Peyer's patch (tissue), 4 donors: ENCODE data around the gene SYNE4. TPM values are rescaled to one million over a fixed set of nuclear protein-coding genes. Genes with fewer than 3 reads are reported as not detected.
A peak's percentile ranks its signal among the peaks of the same experiment; 100 is the strongest.
"Not testable (repeated sequence)": the region's sequence is repeated elsewhere in the genome, so short reads cannot be mapped to it uniquely, and the experiment has no call there.

Source experiments
- DNase-seq, 3 donors: peaks; one replicate each; pipeline ENCODE4 v3.0.0-alpha.2; 2017 to 2019
- H3K27ac ChIP-seq, 4 donors: fragments of 200-600 bp; sonication (generic); one replicate each; pipeline ENCODE4 v1.5.1; 2016 to 2019
- H3K27me3 ChIP-seq, 2 donors: fragments of 200-600 bp; sonication (generic); one replicate each; pipeline ENCODE4 v1.5.1; 2019
- H3K36me3 ChIP-seq, 3 donors: fragments of 200-600 bp; sonication (generic); one replicate each; pipeline ENCODE4 v1.5.1; 2016 to 2019
- H3K4me1 ChIP-seq, 4 donors: fragments of 200-600 bp; sonication (generic); one replicate each; pipeline ENCODE4 v1.5.1; 2016 to 2019
- H3K4me3 ChIP-seq, 4 donors: fragments of 200-600 bp; sonication (generic); 1 replicate in 3 of 4; 2 replicates in 1 of 4; pipeline ENCODE4 v1.5.1; 2016 to 2019; ENCODE audit warnings: mild to moderate bottlenecking in 1 of 4
- H3K9me3 ChIP-seq, 4 donors: fragments of 200-600 bp; sonication (generic); one replicate each; pipeline ENCODE4 v1.5.1; 2016 to 2019; ENCODE audit warnings: mild to moderate bottlenecking in 1 of 4
- POLR2A ChIP-seq, 2 donors: fragments of 450-650 bp; IDR thresholded peaks; one replicate each; pipeline ENCODE4 v1.5.1; 2017; ENCODE audit warnings: antibody characterized with exemption in 2 of 2, mild to moderate bottlenecking in 2 of 2, moderate library complexity in 2 of 2
- total RNA-seq, 4 donors: library from RNA; depleted of rRNA; stranded (reverse); fragments of >200 nt; gene quantifications; one replicate each; pipeline ENCODE4 v1.1.0, GENCODE V29; 2016
- TF ChIP-seq, protein P1 (sequence below), 6 experiments: fragments of 450-650 bp in 4 of 6; fragments of 200-600 bp in 2 of 6; sonication (generic) in 1 of 6; IDR thresholded peaks; one replicate each; pipeline ENCODE4 v1.5.1; 2017 to 2019; ENCODE audit warnings: antibody characterized with exemption in 6 of 6, mild to moderate bottlenecking in 3 of 6, moderate library complexity in 1 of 6

The SYNE4 gene
- total RNA-seq, 4 donors from 2014 or later = 0.67 to 6.8 (median 6.1) TPM; not detected in 1

DNA sequence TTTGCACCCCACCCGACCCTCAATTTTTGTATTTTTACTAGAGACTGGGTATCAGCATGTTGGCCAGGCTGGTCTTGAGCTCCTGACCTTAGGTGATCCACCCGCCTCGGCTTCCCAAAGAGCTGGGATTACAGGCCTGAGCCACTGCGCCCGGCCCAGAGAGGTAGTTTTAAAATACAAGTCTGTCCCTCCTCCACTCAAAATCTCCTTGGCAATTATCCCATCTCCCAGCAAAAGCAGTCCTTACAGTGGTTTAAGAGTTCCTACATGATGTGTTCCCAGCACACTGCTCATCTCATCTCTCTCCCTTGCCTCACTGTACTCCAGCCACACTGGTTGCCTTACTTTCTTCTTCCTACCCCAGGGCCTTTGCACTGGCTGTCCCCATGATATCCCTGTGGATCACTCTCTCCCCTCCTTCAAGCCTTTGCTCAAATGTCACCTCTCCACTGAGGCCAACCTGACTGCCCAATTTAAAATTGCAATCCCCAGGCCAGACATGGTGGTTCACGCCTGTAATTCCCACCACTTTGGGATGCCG, 48.1 kb downstream of the SYNE4 start:
- TF ChIP-seq, protein P1, sequence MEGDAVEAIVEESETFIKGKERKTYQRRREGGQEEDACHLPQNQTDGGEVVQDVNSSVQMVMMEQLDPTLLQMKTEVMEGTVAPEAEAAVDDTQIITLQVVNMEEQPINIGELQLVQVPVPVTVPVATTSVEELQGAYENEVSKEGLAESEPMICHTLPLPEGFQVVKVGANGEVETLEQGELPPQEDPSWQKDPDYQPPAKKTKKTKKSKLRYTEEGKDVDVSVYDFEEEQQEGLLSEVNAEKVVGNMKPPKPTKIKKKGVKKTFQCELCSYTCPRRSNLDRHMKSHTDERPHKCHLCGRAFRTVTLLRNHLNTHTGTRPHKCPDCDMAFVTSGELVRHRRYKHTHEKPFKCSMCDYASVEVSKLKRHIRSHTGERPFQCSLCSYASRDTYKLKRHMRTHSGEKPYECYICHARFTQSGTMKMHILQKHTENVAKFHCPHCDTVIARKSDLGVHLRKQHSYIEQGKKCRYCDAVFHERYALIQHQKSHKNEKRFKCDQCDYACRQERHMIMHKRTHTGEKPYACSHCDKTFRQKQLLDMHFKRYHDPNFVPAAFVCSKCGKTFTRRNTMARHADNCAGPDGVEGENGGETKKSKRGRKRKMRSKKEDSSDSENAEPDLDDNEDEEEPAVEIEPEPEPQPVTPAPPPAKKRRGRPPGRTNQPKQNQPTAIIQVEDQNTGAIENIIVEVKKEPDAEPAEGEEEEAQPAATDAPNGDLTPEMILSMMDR (IDR thresholded peaks at IDR 0.05) = no peak
- TF ChIP-seq POLR2A (IDR thresholded peaks at IDR 0.05) = no peak
- peaks cover 0 to 10% (median 4%) of the 10 kb centered on the region in 4 donors for H3K4me1 ChIP-seq
- no peak for DNase-seq
- no peak overlapping the region for H3K4me3 ChIP-seq
- H3K27me3 ChIP-seq = peaks cover 0 to 7% of the 10 kb centered on the region in 2 donors
- H3K9me3 ChIP-seq = no peaks in the 10 kb centered on the region
- no peaks in the 10 kb centered on the region for H3K36me3 ChIP-seq
- H3K27ac ChIP-seq = no peak overlapping the region

DNA sequence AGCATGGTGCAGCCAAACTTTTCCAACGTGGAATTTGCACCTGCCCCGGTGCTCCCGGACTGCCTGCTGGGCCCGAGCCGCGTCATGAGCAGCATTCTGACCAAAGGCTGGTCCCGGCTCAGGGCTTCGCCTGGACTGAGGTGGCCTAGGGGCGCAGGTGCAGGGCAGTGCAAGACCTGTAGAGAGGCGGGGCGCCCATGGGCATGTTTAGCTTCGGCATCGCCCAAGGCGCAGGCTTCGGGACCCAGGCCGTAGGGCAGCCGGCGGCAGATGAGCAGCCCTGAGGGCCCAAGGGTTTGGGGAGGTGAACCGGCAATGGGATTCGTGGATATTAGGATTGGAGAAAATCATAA, 48.7 kb downstream of the SYNE4 start:
- H3K4me1 ChIP-seq = peaks cover 0 to 10% (median 4%) of the 10 kb centered on the region in 4 donors
- no peak for DNase-seq
- TF ChIP-seq, protein P1 (IDR thresholded peaks at IDR 0.05) = no peak
- TF ChIP-seq POLR2A (IDR thresholded peaks at IDR 0.05) = no peak
- peaks cover 0 to 7% of the 10 kb centered on the region in 2 donors for H3K27me3 ChIP-seq
- no peaks in the 10 kb centered on the region for H3K9me3 ChIP-seq
- no peak overlapping the region for H3K27ac ChIP-seq
- H3K4me3 ChIP-seq = peak overlapping the region in 1 of 4 donors; percentile 34
- no peaks in the 10 kb centered on the region for H3K36me3 ChIP-seq

- Histone ChIP-seq H3K4me1 (peaks cover 0 to 10% (median 5%) of the 10 kb centered on the region in 4 donors), H3K4me3 (peak overlapping the region; percentile 11 to 34 (median 32)), H3K27ac (peak overlapping the region in 1 of 4 donors; percentile 52), H3K36me3 (no peaks in the 10 kb centered on the region), H3K9me3 (no peaks in the 10 kb centered on the region), H3K27me3 (peaks cover 0 to 7% of the 10 kb centered on the region in 2 donors)
- DNase-seq = peak in 2 of 3 donors; percentile 66 to 85
- TF ChIP-seq, protein P1 (IDR thresholded peaks at IDR 0.05) = peak; percentile 13 to 52 (median 36)
- TF ChIP-seq POLR2A (IDR thresholded peaks at IDR 0.05) = no peak
Observed at GRCh38 chr19:35959040-35959967, 49.3 kb downstream of the SYNE4 start.

DNA sequence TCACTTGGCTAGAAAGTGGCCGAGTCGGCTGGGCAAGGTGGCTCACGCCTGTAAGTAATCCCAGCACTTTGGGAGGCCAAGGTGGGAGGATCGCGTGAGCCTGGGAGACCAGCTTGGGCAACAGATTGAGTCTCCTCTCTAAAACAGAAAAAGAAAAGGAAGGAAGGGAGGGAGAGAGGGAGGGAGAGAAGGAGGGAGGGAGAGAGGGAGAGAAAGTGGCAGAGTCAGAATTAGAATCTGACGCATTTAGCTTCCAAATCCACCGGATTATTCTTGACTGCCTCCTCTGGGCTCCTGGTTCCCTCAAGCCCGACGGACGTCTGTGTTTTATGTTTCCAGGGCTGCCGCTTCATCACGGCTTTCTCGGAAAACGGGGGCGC, 50.0 kb downstream of the SYNE4 start:
- H3K27ac ChIP-seq = peak overlapping the region in 1 of 4 donors; percentile 52
- peak overlapping the region in 3 of 4 donors; percentile 32 to 34 (median 33) for H3K4me3 ChIP-seq
- no peaks in the 10 kb centered on the region for H3K9me3 ChIP-seq
- no peaks in the 10 kb centered on the region for H3K36me3 ChIP-seq
- peaks cover 0 to 7% of the 10 kb centered on the region in 2 donors for H3K27me3 ChIP-seq
- TF ChIP-seq, protein P1 (IDR thresholded peaks at IDR 0.05) = no peak
- no peak for TF ChIP-seq POLR2A (IDR thresholded peaks at IDR 0.05)
- no peak for DNase-seq
- H3K4me1 ChIP-seq = peaks cover 0 to 15% (median 8%) of the 10 kb centered on the region in 4 donors

DNA sequence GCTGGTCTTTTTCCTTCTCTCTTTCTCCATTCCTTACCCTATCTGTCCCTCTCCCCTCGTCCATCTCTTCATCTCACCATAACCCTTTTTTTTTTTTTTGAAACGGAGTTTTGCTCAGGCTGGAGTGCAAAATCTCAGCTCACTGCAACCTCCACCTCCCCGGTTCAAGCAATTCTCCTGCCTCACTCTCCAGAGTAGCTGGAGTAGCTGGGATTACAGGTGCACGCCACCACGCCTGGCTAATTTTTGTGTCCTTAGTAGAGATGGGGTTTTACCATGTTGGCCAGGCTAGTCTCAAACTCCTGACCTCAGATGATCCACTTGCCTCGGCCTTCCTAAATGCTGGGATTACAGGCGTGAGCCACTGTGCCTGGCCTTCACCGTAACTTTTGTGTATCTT, 51.2 kb downstream of the SYNE4 start:
- not testable (repeated sequence) for H3K27me3 ChIP-seq, H3K27ac ChIP-seq, H3K4me3 ChIP-seq, DNase-seq, H3K9me3 ChIP-seq, H3K36me3 ChIP-seq
- peaks cover 0 to 21% (median 9%) of the 10 kb centered on the region in 4 donors for H3K4me1 ChIP-seq
